Measurements from ENCODE around the gene EPB41L4A.
"Not testable (repeated sequence)": the region's sequence is repeated elsewhere in the genome, so short reads cannot be mapped to it uniquely, and the experiment has no call there.

The EPB41L4A gene

DNA sequence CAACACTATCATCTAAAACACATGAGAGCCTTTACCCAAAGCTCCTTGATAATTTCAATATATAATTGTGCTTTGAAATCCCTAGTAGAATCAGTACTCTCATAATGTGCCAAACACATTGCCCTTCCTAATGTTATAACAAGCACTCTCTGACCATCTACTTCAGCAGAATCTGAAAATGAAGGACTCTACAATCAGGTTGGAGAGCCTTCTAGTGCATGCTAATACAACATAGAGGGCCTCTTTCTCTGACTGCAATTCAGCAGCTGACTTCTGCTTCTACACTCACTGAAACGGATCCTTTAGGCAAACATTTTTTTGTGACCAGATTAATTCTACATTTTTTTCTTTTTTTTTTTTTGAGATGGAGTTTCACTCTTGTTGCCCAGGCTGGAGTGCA, 155.6 kb downstream of the EPB41L4A start:
- DNase-seq (ENCODE audit: low read depth in 3 of 3, low spot score in 1 of 3) = no peak

DNA sequence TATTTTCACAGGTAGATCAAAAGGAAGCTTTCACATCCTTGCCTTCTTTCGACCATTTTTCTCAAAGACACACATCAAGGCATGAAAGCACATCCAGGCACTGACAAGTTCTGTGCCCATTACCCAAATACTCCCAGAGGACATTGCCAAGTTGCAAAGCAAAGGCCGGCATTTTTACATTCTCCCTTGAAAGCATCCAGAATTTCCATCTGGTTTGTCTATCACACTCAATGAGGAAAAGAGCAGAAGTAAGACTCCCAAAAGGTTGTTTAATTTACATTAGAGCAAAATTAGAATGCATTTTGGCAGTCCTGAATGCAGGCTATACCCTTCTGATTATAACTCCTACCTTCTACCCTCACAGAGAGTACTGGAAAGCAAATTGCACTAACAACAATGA, 160.5 kb downstream of the EPB41L4A start:
- DNase-seq (ENCODE audit: low read depth in 3 of 3, low spot score in 1 of 3) = no peak

- no peak for DNase-seq (ENCODE audit: low read depth in 3 of 3, low spot score in 1 of 3)
Measured at GRCh38 chr5:112257976-112258375, 161.1 kb downstream of the EPB41L4A start.

DNA sequence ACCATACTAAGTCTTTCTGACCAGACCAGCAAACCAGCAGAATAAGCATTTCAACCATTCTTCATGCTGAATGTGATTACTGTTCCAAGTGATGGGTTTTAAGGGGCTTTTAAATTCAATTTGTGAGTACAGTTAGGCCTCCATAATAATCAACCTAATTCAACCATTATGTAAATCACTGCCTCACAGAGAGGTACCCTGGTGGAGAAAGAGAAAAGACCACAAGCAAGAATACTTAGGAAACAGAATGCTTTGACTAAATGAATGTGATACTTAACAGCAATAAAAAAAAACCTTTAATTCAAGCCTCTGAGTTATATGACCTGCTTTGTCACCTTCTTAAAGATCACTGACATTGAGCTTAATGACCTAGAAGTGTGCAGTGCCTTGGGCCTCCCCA, 162.1 kb downstream of the EPB41L4A start:
- DNase-seq (ENCODE audit: low read depth in 3 of 3, low spot score in 1 of 3) = no peak

- DNase-seq (ENCODE audit: low read depth in 3 of 3, low spot score in 1 of 3) = no peak
Measured at GRCh38 chr5:112254303-112254702, 164.8 kb downstream of the EPB41L4A start.

GRCh38 chr5:112253478-112254250, 165.4 kb downstream of the EPB41L4A start:
- no peak for DNase-seq (ENCODE audit: low read depth in 3 of 3, low spot score in 1 of 3)

DNA sequence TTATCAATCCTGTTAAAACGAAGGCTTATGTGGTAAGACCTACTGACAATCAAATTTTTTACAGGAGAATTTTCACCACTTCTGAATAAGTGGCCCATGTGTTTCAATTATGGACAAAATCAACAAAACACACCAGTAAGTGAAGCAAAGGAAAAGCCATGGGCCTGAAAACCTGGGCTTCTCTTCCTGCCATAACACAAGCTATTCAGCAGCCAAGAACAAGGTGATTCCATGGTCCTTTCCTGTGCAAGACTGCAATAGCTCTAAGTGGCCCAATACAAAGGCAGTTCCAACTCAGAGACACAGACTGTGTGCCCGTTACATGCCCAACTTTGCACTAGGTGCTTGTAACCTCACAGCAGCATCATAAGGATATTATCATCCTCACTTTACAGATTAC, 168.5 kb downstream of the EPB41L4A start:
- DNase-seq (ENCODE audit: low read depth in 3 of 3, low spot score in 1 of 3) = no peak

DNA sequence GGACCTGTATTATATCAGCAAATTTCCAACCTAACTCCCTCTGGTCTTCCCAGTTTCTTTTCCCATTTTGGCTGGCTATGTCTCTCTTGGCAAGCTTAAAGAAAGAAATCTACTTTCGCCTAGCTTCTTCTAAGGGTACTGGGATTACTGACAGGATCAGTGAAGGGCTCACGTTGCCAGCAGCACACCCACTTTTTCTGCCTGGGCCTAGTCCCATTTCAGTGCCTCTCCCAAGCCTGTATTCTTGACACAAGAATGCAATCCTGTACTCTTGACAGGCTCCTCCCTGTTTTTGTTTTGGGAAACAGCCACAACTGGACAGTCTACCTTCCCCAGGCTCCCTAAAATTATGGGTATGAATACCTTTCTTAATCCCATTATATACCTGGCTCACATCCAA, 170.5 kb downstream of the EPB41L4A start:
- DNase-seq (ENCODE audit: low read depth in 3 of 3, low spot score in 1 of 3) = no peak

GRCh38 chr5:112247960-112248359, 171.1 kb downstream of the EPB41L4A start:
- no peak for DNase-seq (ENCODE audit: low read depth in 3 of 3, low spot score in 1 of 3)

GRCh38 chr5:112245656-112246055, 173.4 kb downstream of the EPB41L4A start:
- DNase-seq (ENCODE audit: low read depth in 3 of 3, low spot score in 1 of 3) = no peak

GRCh38 chr5:112239996-112240395, 179.1 kb downstream of the EPB41L4A start:
- no peak for DNase-seq (ENCODE audit: low read depth in 3 of 3, low spot score in 1 of 3)

GRCh38 chr5:112238473-112238872, 180.6 kb downstream of the EPB41L4A start:
- DNase-seq (ENCODE audit: low read depth in 3 of 3, low spot score in 1 of 3) = no peak

DNA sequence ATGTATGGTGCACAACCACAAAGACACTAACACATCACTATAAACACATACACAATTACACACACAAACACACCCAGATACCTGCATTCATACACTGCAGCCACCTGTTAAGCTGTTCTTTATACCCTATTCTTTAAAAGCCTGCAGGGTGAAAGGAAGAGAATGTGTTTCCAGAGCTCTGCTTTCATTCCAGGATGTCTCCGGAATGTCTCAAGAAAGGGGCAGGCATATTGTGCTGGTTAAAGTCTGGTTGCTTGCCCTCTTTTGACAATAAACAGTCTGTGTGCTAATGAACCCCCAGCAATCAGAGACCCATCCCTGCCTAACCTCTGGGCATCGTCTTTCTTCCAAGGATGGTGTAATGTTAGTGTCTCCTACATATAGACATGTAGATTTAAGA, 181.6 kb downstream of the EPB41L4A start:
- no peak for DNase-seq (ENCODE audit: low read depth in 3 of 3, low spot score in 1 of 3)

DNA sequence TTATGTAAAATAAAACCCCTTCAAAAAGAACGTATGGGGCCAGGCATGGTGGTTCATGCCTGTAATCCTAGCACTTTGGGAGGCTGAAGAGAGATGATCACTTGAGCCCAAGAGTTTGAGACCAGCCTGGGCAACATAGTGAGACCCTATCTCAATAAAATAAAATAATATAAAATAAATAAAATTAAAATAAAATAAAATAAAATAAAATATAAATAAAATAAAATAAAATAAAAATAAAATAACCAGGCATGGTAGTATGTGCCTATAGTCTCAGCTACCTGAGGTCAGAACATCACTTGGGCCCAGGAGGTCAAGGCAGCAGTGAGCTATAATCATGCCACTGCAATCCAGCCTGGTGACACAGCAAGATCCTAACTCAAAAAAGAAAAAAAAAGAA, 185.1 kb downstream of the EPB41L4A start:
- DNase-seq (ENCODE audit: low read depth in 3 of 3, low spot score in 1 of 3) = no peak

GRCh38 chr5:112232667-112233066, 186.4 kb downstream of the EPB41L4A start:
- no peak for DNase-seq (ENCODE audit: low read depth in 3 of 3, low spot score in 1 of 3)

- no peak for DNase-seq (ENCODE audit: low read depth in 3 of 3, low spot score in 1 of 3)
Measured at GRCh38 chr5:112230606-112231005, 188.5 kb downstream of the EPB41L4A start.

GRCh38 chr5:112228667-112229066, 190.4 kb downstream of the EPB41L4A start:
- DNase-seq (ENCODE audit: low read depth in 3 of 3, low spot score in 1 of 3) = no peak

DNA sequence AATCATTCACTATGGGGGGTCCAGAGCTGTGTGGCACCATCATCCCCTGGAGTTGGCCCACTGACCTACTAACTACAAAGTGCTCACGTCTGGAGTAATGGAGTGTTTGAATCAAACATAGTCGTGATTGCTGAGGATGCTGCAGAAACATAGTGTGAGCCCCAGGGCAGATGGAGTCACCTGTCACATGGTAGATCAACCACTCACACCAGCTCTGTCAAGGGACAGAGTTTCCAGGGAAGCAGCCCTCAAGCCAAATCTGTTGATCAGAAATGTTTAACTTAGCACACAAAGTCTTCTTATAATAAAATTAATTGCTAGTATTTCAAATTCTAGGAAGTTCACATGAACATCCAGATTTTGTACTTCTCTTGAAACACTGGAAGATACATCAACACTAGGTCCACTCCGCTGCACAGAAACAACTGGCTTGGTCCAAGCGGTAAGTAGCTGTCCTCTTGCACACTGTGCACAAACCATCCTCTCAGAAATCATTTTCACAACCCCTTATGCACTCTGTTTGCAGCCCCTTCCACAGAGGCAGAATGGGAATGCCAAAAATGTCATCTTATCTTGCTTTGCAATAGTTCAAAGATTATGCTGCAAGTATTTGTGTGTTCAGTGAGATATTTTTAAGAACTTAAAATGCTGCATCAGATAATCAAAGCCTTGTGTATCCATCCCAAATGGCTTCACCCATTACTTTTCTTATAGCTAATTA, 191.0 kb downstream of the EPB41L4A start:
- DNase-seq (ENCODE audit: low read depth in 3 of 3, low spot score in 1 of 3) = no peak

- DNase-seq (ENCODE audit: low read depth in 3 of 3, low spot score in 1 of 3) = no peak
Measured at GRCh38 chr5:112226215-112226614, 192.9 kb downstream of the EPB41L4A start.

DNA sequence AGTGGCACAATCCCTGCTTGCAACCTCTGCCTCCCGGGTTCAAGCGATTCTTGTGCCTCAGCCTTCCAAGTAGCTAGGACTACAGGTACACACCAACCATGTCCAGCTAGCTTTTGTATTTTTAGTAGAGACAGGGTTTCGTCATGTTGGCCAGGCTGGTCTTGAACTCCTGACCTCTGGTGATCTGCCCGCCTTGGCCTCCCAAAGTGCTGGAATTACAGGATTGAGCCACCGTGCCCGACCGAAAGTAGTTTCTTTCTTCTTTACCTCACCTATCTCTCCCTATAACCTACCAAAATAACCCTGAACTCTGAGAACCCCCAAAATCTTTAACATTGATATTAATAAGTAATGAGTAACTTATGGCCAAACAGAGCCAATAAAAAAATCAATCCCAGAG, 196.1 kb downstream of the EPB41L4A start:
- DNase-seq (ENCODE audit: low read depth in 3 of 3, low spot score in 1 of 3) = not testable (repeated sequence)

- no peak for DNase-seq (ENCODE audit: low read depth in 3 of 3, low spot score in 1 of 3)
Measured at GRCh38 chr5:112221128-112221527, 197.9 kb downstream of the EPB41L4A start.

GRCh38 chr5:112219000-112219399, 200.1 kb downstream of the EPB41L4A start:
- no peak for DNase-seq (ENCODE audit: low read depth in 3 of 3, low spot score in 1 of 3)

Measured in stimulated activated CD4-positive, alpha-beta T cell treated with anti-CD3 and anti-CD28 coated beads, TNF-alpha, amount 100 ng/mL, for 1 hour (primary cell).